ENCODE measurements around the gene THEMIS2.

The THEMIS2 gene

GRCh38 chr1:27912429-27912828 lies 40.1 kb downstream of the THEMIS2 start:
- H3K36me3 ChIP-seq (ENCODE audit: control insufficient read depth, insufficient read depth, low read length) = no peaks in the 10 kb centered on the region
- H3K27me3 ChIP-seq (ENCODE audit: control insufficient read depth, insufficient read depth, low read length) = no peaks in the 10 kb centered on the region
- no peak overlapping the region for H3K9ac ChIP-seq (ENCODE audit: low read length)
- no peak overlapping the region for H3K27ac ChIP-seq (ENCODE audit: low read depth, low read length)
- H3K4me3 ChIP-seq (ENCODE audit: low read length) = no peak overlapping the region
- H3K4me1 ChIP-seq (ENCODE audit: control insufficient read depth, insufficient read depth, low read length) = peaks cover 2% of the 10 kb centered on the region

GRCh38 chr1:27915082-27915575 lies 42.8 kb downstream of the THEMIS2 start:
- Histone ChIP-seq H3K4me3 (ENCODE audit: low read length) (peak overlapping the region; percentile 57), H3K27ac (ENCODE audit: low read depth, low read length) (peak overlapping the region; percentile 81), H3K9ac (ENCODE audit: low read length) (no peak overlapping the region), H3K27me3 (ENCODE audit: control insufficient read depth, insufficient read depth, low read length) (no peaks in the 10 kb centered on the region), H3K4me1 (ENCODE audit: control insufficient read depth, insufficient read depth, low read length) (peaks cover 2% of the 10 kb centered on the region), H3K36me3 (ENCODE audit: control insufficient read depth, insufficient read depth, low read length) (no peaks in the 10 kb centered on the region)

GRCh38 chr1:27922272-27922671 lies 49.9 kb downstream of the THEMIS2 start:
- Histone ChIP-seq H3K36me3 (ENCODE audit: control insufficient read depth, insufficient read depth, low read length) (no peaks in the 10 kb centered on the region), H3K9ac (ENCODE audit: low read length) (no peak overlapping the region), H3K4me3 (ENCODE audit: low read length) (no peak overlapping the region), H3K27ac (ENCODE audit: low read depth, low read length) (no peak overlapping the region), H3K4me1 (ENCODE audit: control insufficient read depth, insufficient read depth, low read length) (no peaks in the 10 kb centered on the region), H3K27me3 (ENCODE audit: control insufficient read depth, insufficient read depth, low read length) (no peaks in the 10 kb centered on the region)

GRCh38 chr1:27928216-27928954 lies 56.0 kb downstream of the THEMIS2 start:
- Histone ChIP-seq H3K27ac (ENCODE audit: low read depth, low read length) (no peak overlapping the region), H3K9ac (ENCODE audit: low read length) (no peak overlapping the region), H3K4me3 (ENCODE audit: low read length) (no peak overlapping the region), H3K27me3 (ENCODE audit: control insufficient read depth, insufficient read depth, low read length) (no peaks in the 10 kb centered on the region), H3K36me3 (ENCODE audit: control insufficient read depth, insufficient read depth, low read length) (no peaks in the 10 kb centered on the region), H3K4me1 (ENCODE audit: control insufficient read depth, insufficient read depth, low read length) (no peaks in the 10 kb centered on the region)

GRCh38 chr1:27931184-27931583 lies 58.8 kb downstream of the THEMIS2 start:
- no peaks in the 10 kb centered on the region for H3K27me3 ChIP-seq (ENCODE audit: control insufficient read depth, insufficient read depth, low read length)
- H3K4me3 ChIP-seq (ENCODE audit: low read length) = no peak overlapping the region
- no peak overlapping the region for H3K9ac ChIP-seq (ENCODE audit: low read length)
- no peak overlapping the region for H3K27ac ChIP-seq (ENCODE audit: low read depth, low read length)
- H3K4me1 ChIP-seq (ENCODE audit: control insufficient read depth, insufficient read depth, low read length) = no peaks in the 10 kb centered on the region
- no peaks in the 10 kb centered on the region for H3K36me3 ChIP-seq (ENCODE audit: control insufficient read depth, insufficient read depth, low read length)

- no peaks in the 10 kb centered on the region for H3K36me3 ChIP-seq (ENCODE audit: control insufficient read depth, insufficient read depth, low read length)
- no peaks in the 10 kb centered on the region for H3K27me3 ChIP-seq (ENCODE audit: control insufficient read depth, insufficient read depth, low read length)
- no peak overlapping the region for H3K4me3 ChIP-seq (ENCODE audit: low read length)
- H3K9ac ChIP-seq (ENCODE audit: low read length) = no peak overlapping the region
- H3K4me1 ChIP-seq (ENCODE audit: control insufficient read depth, insufficient read depth, low read length) = no peaks in the 10 kb centered on the region
- no peak overlapping the region for H3K27ac ChIP-seq (ENCODE audit: low read depth, low read length)
Observed at GRCh38 chr1:27931759-27932158, 59.4 kb downstream of the THEMIS2 start.

GRCh38 chr1:27934818-27935549 lies 62.6 kb downstream of the THEMIS2 start, which contains the start of gene SMPDL3B:
SMPDL3B (plus strand) TSS chr1:27935000; CDS start chr1:27935184, 184 bp downstream.
- no peaks in the 10 kb centered on the region for H3K36me3 ChIP-seq (ENCODE audit: control insufficient read depth, insufficient read depth, low read length)
- peak within 1 kb of the TSS; percentile 35 for H3K4me3 ChIP-seq (ENCODE audit: low read length)
- H3K27ac ChIP-seq (ENCODE audit: low read depth, low read length) = no peak within 1 kb of the TSS
- no peak within 1 kb of the TSS for H3K9ac ChIP-seq (ENCODE audit: low read length)
- no peaks in the 10 kb centered on the region for H3K4me1 ChIP-seq (ENCODE audit: control insufficient read depth, insufficient read depth, low read length)
- H3K27me3 ChIP-seq (ENCODE audit: control insufficient read depth, insufficient read depth, low read length) = no peaks in the 10 kb centered on the region

GRCh38 chr1:27935721-27936120 lies 63.4 kb downstream of the THEMIS2 start:
- Histone ChIP-seq H3K36me3 (ENCODE audit: control insufficient read depth, insufficient read depth, low read length) (no peaks in the 10 kb centered on the region), H3K9ac (ENCODE audit: low read length) (no peak overlapping the region), H3K27me3 (ENCODE audit: control insufficient read depth, insufficient read depth, low read length) (no peaks in the 10 kb centered on the region), H3K27ac (ENCODE audit: low read depth, low read length) (no peak overlapping the region), H3K4me3 (ENCODE audit: low read length) (peak overlapping the region; percentile 35), H3K4me1 (ENCODE audit: control insufficient read depth, insufficient read depth, low read length) (no peaks in the 10 kb centered on the region)

Measured in rectal smooth muscle tissue (tissue), 1 donor.